GM21529 (cell line): ENCODE data around the gene KDM2B.
A peak's percentile ranks its signal among the peaks of the same experiment; 100 is the strongest.

Source experiments
- ATAC-seq: cut with Tn5 transposase; IDR thresholded peaks from one replicate; pipeline ENCODE4 v1.9.1; 2021; ENCODE audit not compliant: unreplicated experiment

Gene KDM2B

GRCh38 chr12:121532503-121533393 is 48.1 kb downstream of the KDM2B start:
- ATAC-seq: no peak

GRCh38 chr12:121531356-121531750 is 49.5 kb downstream of the KDM2B start:
- ATAC-seq: no peak

GRCh38 chr12:121530600-121531355 is 50.0 kb downstream of the KDM2B start:
- no peak for ATAC-seq

- ATAC-seq: no peak
These were observed 51.6 kb downstream of the KDM2B start for GRCh38 chr12:121529184-121529583.

- no peak for ATAC-seq
These were observed 55.4 kb downstream of the KDM2B start for GRCh38 chr12:121525411-121525810.

- ATAC-seq: no peak
These were observed 56.5 kb downstream of the KDM2B start for GRCh38 chr12:121524196-121524916.

GRCh38 chr12:121523741-121524140 is 57.1 kb downstream of the KDM2B start:
- ATAC-seq: peak; percentile 60

GRCh38 chr12:121522971-121523370 is 57.9 kb downstream of the KDM2B start:
- peak; percentile 50 for ATAC-seq

GRCh38 chr12:121520586-121521086 is 60.2 kb downstream of the KDM2B start:
- ATAC-seq: no peak

- ATAC-seq: no peak
These were observed 60.7 kb downstream of the KDM2B start for GRCh38 chr12:121520119-121520518.

- ATAC-seq: no peak
These were observed 61.6 kb downstream of the KDM2B start for GRCh38 chr12:121519227-121519626.

- no peak for ATAC-seq
These were observed 62.2 kb downstream of the KDM2B start for GRCh38 chr12:121518656-121519055.

- no peak for ATAC-seq
These were observed 64.3 kb downstream of the KDM2B start for GRCh38 chr12:121516437-121517011.

GRCh38 chr12:121515615-121516014 is 65.2 kb downstream of the KDM2B start:
- no peak for ATAC-seq

GRCh38 chr12:121514184-121514742 is 66.6 kb downstream of the KDM2B start:
- peak; percentile 41 for ATAC-seq

- ATAC-seq: peak; percentile 82
These were observed 67.2 kb downstream of the KDM2B start for GRCh38 chr12:121513464-121514183.

- ATAC-seq: no peak
These were observed 68.3 kb downstream of the KDM2B start for GRCh38 chr12:121512561-121512960.

- ATAC-seq: no peak
These were observed 68.9 kb downstream of the KDM2B start for GRCh38 chr12:121511916-121512315.

GRCh38 chr12:121509339-121509738 is 71.5 kb downstream of the KDM2B start:
- ATAC-seq: no peak

- no peak for ATAC-seq
These were observed 72.3 kb downstream of the KDM2B start for GRCh38 chr12:121508533-121508932.
